Endothelial cell of umbilical vein (primary cell): ENCODE data around the gene GTF3C5. TPM values are rescaled to one million over a fixed set of nuclear protein-coding genes. Genes with fewer than 3 reads are reported as not detected.

Source experiments
- BruUV-seq: library from RNA; stranded (reverse); fragments of 400-500 nt; replicated peaks from 2 replicates; lab custom pipeline; 2021; lab: Mats Ljungman, UMichigan
- CTCF ChIA-PET: fragments of 300-600, 350-600 bp; sonication (Branson Sonifier 250); formaldehyde crosslinking; loops from one replicate; lab custom pipeline; 2021; ENCODE audit warnings: antibody characterized with exemption, inconsistent platforms; lab: Charles Lee
- POLR2A ChIA-PET: fragments of 300-600, 350-600 bp; sonication (Branson Sonifier 250); formaldehyde crosslinking; loops from one replicate; lab custom pipeline; 2021; ENCODE audit warnings: antibody characterized with exemption, inconsistent platforms; lab: Charles Lee
- DNase-seq: peaks from one replicate; pipeline ENCODE4 v3.0.0-alpha.2; 2011; ENCODE audit warnings: low read depth, low spot score
- FAIRE-seq: peaks from 2 replicates; lab custom pipeline; 2011; peaks lifted over from hg19 to GRCh38; lab: Jason Lieb, UNC
- H2AFZ ChIP-seq: 2 replicates; pipeline ENCODE4 v1.6.0; 2012; ENCODE audit warnings: low read depth, low read length, control low read depth, inconsistent platforms
- H3K27ac ChIP-seq: 2 replicates; pipeline ENCODE4 v1.5.1; 2011; ENCODE audit warnings: low read depth, mild to moderate bottlenecking, control low read depth, low read length, moderate library complexity; ENCODE audit not compliant: insufficient read depth
- H3K27me3 ChIP-seq, 2 experiments: 2 replicates each; pipeline versions ENCODE4 v1.6.0 to v1.6.1; 2011; ENCODE audit warnings: low read length in 2 of 2, mixed read lengths in 1 of 2; ENCODE audit not compliant: control insufficient read depth in 2 of 2, insufficient read depth in 2 of 2
- H3K36me3 ChIP-seq, 2 experiments: 2 replicates in 1 of 2; 3 replicates in 1 of 2; pipeline ENCODE4 v1.5.1; 2011; ENCODE audit warnings: low read length in 2 of 2, mild to moderate bottlenecking in 1 of 2, moderate library complexity in 1 of 2; ENCODE audit not compliant: control insufficient read depth in 2 of 2, insufficient read depth in 2 of 2; ENCODE audit errors: extremely low read depth in 1 of 2
- H3K4me1 ChIP-seq: 3 replicates; pipeline ENCODE4 v1.5.1; 2011; ENCODE audit warnings: mild to moderate bottlenecking, low read length; ENCODE audit not compliant: control insufficient read depth, insufficient read depth; ENCODE audit errors: extremely low read depth
- H3K4me2 ChIP-seq: 2 replicates; pipeline ENCODE4 v1.6.1; 2011; ENCODE audit warnings: low read length, control low read depth, mixed read lengths; ENCODE audit not compliant: insufficient read depth
- H3K4me3 ChIP-seq, 3 experiments: fragments of 200-600 bp in 1 of 3; sonication (generic), shearing (Covaris generic) in 1 of 3; replicated peaks in 1 of 3; 2 replicates each; pipeline ENCODE4 v1.5.1; 2011 to 2016; ENCODE audit warnings: control low read depth in 3 of 3, low read length in 3 of 3, mild to moderate bottlenecking in 2 of 3, inconsistent platforms in 1 of 3, low read depth in 1 of 3, moderate library complexity in 1 of 3; ENCODE audit not compliant: insufficient read depth in 1 of 3
- H3K79me2 ChIP-seq: 2 replicates; pipeline ENCODE4 v1.6.0; 2012; ENCODE audit warnings: low read length, inconsistent platforms; ENCODE audit not compliant: control insufficient read depth, insufficient read depth
- H3K9ac ChIP-seq: replicated peaks from 2 replicates; pipeline ENCODE3; 2011; ENCODE audit warnings: low read length, control low read depth; ENCODE audit not compliant: insufficient read depth; ENCODE audit errors: extremely low read depth
- H3K9me1 ChIP-seq: replicated peaks from 3 replicates; pipeline ENCODE4 v1.6.0; 2011; ENCODE audit warnings: mild to moderate bottlenecking, low read length; ENCODE audit not compliant: control insufficient read depth, insufficient read depth; ENCODE audit errors: extremely low read depth
- H3K9me3 ChIP-seq: replicated peaks from 2 replicates; pipeline ENCODE4 v1.5.1; 2012; ENCODE audit warnings: low read length, inconsistent platforms; ENCODE audit not compliant: control insufficient read depth, insufficient read depth
- H4K20me1 ChIP-seq: replicated peaks from 2 replicates; pipeline ENCODE3; 2011; ENCODE audit warnings: mild to moderate bottlenecking, low read length; ENCODE audit not compliant: control insufficient read depth, insufficient read depth; ENCODE audit errors: extremely low read depth
- CTCF ChIP-seq, 2 donors: IDR thresholded peaks; 1 replicate in 1 of 2; 2 replicates in 1 of 2; pipeline ENCODE4 v1.5.1; 2011; ENCODE audit warnings: low read length in 2 of 2, mild to moderate bottlenecking in 2 of 2, moderate library complexity in 2 of 2, control low read depth in 1 of 2, inconsistent platforms in 1 of 2, low read depth in 1 of 2; ENCODE audit not compliant: insufficient read depth in 1 of 2; ENCODE audit errors: extremely low read depth in 1 of 2
- EZH2 ChIP-seq: IDR thresholded peaks from 2 replicates; pipeline ENCODE4 v1.6.1; 2012; ENCODE audit warnings: borderline replicate concordance, low read depth, mild to moderate bottlenecking, moderate library complexity, low read length, inconsistent platforms; ENCODE audit not compliant: severe bottlenecking
- FOS ChIP-seq: IDR thresholded peaks from 2 replicates; pipeline ENCODE4 v1.6.1; 2011; ENCODE audit warnings: mild to moderate bottlenecking, low read length, moderate library complexity, borderline replicate concordance; ENCODE audit not compliant: insufficient read depth
- GATA2 ChIP-seq: IDR thresholded peaks from 2 replicates; pipeline ENCODE4 v1.7.0; 2011; ENCODE audit warnings: low read depth, mild to moderate bottlenecking, moderate library complexity, mixed read lengths, low read length; ENCODE audit not compliant: insufficient read length, insufficient read depth
- JUN ChIP-seq: IDR thresholded peaks from 2 replicates; pipeline ENCODE4 v1.6.1; 2011; ENCODE audit warnings: borderline replicate concordance, low read depth; ENCODE audit not compliant: insufficient read length, insufficient read depth
- MYC ChIP-seq: IDR thresholded peaks from one replicate; pipeline ENCODE4 v1.6.1; 2011; ENCODE audit warnings: mild to moderate bottlenecking, low read depth, low read length
- POLR2A ChIP-seq: IDR thresholded peaks from 2 replicates; pipeline ENCODE4 v1.6.1; 2012; ENCODE audit warnings: low read depth, mild to moderate bottlenecking, control low read depth, low read length
- POLR2AphosphoS5 ChIP-seq: IDR thresholded peaks from 2 replicates; pipeline ENCODE4 v1.6.1; 2012; ENCODE audit warnings: low read depth, mild to moderate bottlenecking, control low read depth, low read length, moderate library complexity; ENCODE audit not compliant: insufficient read depth
- dilution Hi-C: fragments of 300-500 bp; cut with MboI; formaldehyde crosslinking; loops from one replicate; pipeline ENCODE4 v1.15.0; 2019; ENCODE audit warnings: low sequenced_read_pairs; ENCODE audit not compliant: extremely low pct_ligation_motif_present
- intact Hi-C: fragments of 100-400 bp; cut with micrococcal nuclease; formaldehyde crosslinking; loops from one replicate; pipeline ENCODE4 v1.10.0; 2022
- polyA plus RNA-seq, 4 experiments: library from polyadenylated mRNA; depleted of rRNA in 3 of 4; stranded (reverse) in 3 of 4; unstranded in 1 of 4; fragments of >200 nt; gene quantifications; 2 replicates each; pipeline versions ENCODE4 v1.2.1 to v1.2.3, GENCODE V29; 2011 to 2012; ENCODE audit warnings: missing spikeins in 1 of 4
- total RNA-seq: library from RNA; stranded (reverse); gene quantifications from 2 replicates; pipeline ENCODE4 v1.2.3, GENCODE V29; 2021
- TF ChIP-seq, protein P1 (sequence below): IDR thresholded peaks from 2 replicates; pipeline ENCODE4 v1.6.1; 2011; ENCODE audit not compliant: insufficient read depth, insufficient read length

Gene GTF3C5
- total and polyA plus RNA-seq, 2 donors (not counting 3 experiments of a cell fraction or from before 2014, with no cell fraction given) = 65.6 to 73.8 TPM

DNA sequence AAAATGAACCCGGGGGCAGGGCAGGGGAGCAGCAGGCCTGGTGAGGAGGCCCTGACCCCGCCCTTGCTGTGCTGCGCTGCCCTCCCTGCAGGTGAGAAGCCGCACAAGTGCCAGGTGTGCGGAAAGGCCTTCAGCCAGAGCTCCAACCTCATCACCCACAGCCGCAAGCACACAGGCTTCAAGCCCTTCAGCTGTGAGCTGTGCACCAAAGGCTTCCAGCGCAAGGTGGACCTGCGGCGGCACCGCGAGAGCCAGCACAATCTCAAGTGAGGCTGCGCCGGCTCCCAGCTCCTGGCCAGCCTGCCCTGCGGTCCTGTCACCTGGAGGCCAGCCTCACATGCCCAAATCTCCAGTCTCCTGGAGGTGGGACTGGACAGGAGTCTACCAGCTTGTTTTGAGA, 40.0 kb upstream of the GTF3C5 start:
- no peaks in the 10 kb centered on the region for H3K36me3 ChIP-seq
- H3K27me3 ChIP-seq = peaks cover 0 to 11% of the 10 kb centered on the region in 2 experiments
- no peak overlapping the region for H3K9ac ChIP-seq
- no peak overlapping the region for H3K27ac ChIP-seq
- H3K4me3 ChIP-seq = no peak overlapping the region
- H3K4me2 ChIP-seq = no peak overlapping the region
- DNase-seq (no peak), FAIRE-seq (no peak)
- no peaks in the 10 kb centered on the region for H3K9me1 ChIP-seq
- intact Hi-C loops = no loop called here
- H3K9me3 ChIP-seq = no peaks in the 10 kb centered on the region
- ChIA-PET CTCF (interaction anchor here (0.7 to 1.2 kb wide), 2 partner anchors 13 to 496 kb away, joined by 3 to 7 read pairs; partner anchors contain the start of gene GFI1B), POLR2A (no interaction called here)
- no peaks in the 10 kb centered on the region for H3K79me2 ChIP-seq
- H4K20me1 ChIP-seq = no peaks in the 10 kb centered on the region
- BruUV-seq = no TSS peak
- dilution Hi-C loops = no loop called here
- no peak overlapping the region for H2AFZ ChIP-seq
- no peaks in the 10 kb centered on the region for H3K4me1 ChIP-seq
- no peak for TF ChIP-seq CTCF (IDR thresholded peaks at IDR 0.05; ENCODE audit: extremely low read depth in 1 of 2, insufficient read depth in 1 of 2, low read depth in 1 of 2, low read length in 2 of 2)
- no peak for TF ChIP-seq FOS
- no peak for TF ChIP-seq MYC
- TF ChIP-seq JUN = no peak
- no peak for TF ChIP-seq GATA2
- no peak for TF ChIP-seq POLR2A
- no peak for TF ChIP-seq POLR2AphosphoS5
- TF ChIP-seq, protein P1, sequence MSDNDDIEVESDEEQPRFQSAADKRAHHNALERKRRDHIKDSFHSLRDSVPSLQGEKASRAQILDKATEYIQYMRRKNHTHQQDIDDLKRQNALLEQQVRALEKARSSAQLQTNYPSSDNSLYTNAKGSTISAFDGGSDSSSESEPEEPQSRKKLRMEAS = no peak
- TF ChIP-seq EZH2 = no peak
